Activated T-cell treated with anti-CD3 and anti-CD28 coated beads for 1 hour (primary cell): ENCODE results near the gene FUT8.

Experiments used
- DNase-seq: peaks from one replicate; pipeline ENCODE4 v3.0.0-alpha.2; 2020; ENCODE audit warnings: low read depth

The FUT8 gene

GRCh38 chr14:65776193-65776852 lies 363.8 kb downstream of the FUT8 start:
- no peak for DNase-seq

GRCh38 chr14:65780566-65780965 lies 368.0 kb downstream of the FUT8 start:
- no peak for DNase-seq

- DNase-seq = no peak
These were observed 370.6 kb downstream of the FUT8 start for GRCh38 chr14:65783101-65783500.

GRCh38 chr14:65783576-65783975 lies 371.0 kb downstream of the FUT8 start:
- no peak for DNase-seq

- DNase-seq = no peak
These were observed 372.0 kb downstream of the FUT8 start for GRCh38 chr14:65784574-65784973.

- DNase-seq = no peak
These were observed 374.9 kb downstream of the FUT8 start for GRCh38 chr14:65787461-65787860.

GRCh38 chr14:65788876-65789275 lies 376.3 kb downstream of the FUT8 start:
- no peak for DNase-seq

- DNase-seq = no peak
These were observed 376.8 kb downstream of the FUT8 start for GRCh38 chr14:65789363-65789762.

GRCh38 chr14:65790172-65790815 lies 377.8 kb downstream of the FUT8 start:
- no peak for DNase-seq

GRCh38 chr14:65791191-65791981 lies 378.9 kb downstream of the FUT8 start:
- no peak for DNase-seq

- DNase-seq = no peak
These were observed 379.8 kb downstream of the FUT8 start for GRCh38 chr14:65792208-65792905.
